ENCODE results near the gene PRCC. TPM values are rescaled to one million over a fixed set of nuclear protein-coding genes. Genes with fewer than 3 reads are reported as not detected.
A peak's percentile ranks its signal among the peaks of the same experiment; 100 is the strongest.

PRCC gene
- total and polyA plus RNA-seq, 10 donors = 39.1 to 64.6 (median 55.7) TPM

DNA sequence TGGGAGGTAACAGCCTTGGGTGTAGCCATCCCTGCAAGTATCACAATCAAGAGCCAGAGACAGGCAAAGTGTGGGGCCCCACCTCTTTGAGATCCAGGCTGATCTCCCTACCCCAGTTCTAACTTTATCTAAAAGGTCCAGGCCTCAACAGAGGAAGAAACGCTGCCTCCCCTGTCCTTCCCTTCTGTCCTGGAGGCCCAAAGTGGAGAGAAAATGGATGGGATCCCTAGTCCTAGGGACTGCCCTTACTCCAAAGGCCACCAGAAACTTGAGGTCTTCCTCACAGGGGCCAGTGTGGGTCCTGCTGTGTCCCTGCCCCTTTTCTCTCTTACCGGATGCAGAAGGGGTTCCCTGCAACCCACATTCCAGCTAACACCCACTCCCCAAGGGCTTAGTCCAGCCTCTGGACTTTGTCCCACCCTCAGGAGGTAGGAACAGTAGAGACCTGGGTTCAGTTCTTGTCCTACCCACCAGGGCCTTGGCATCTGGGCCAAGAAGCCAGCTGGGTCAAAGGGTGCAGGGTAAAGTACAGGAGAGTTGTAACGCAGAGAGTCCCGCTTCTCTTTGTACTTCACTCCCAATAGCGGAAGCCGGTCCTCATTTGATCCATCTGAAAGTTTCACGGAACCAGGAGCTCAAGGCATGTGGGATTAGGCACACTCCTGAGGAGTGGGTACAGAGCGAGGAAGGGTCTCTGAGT is 17.8 kb upstream of the PRCC start:
- H3K27me3 ChIP-seq (replicated peaks in 1 of 7) = no peaks in the 10 kb centered on the region
- H3K9me3 ChIP-seq = no peaks in the 10 kb centered on the region
- intact Hi-C loops (cut with DNase I; ENCODE audit: low total_unique reads) = no loop called here
- WGBS, 5 donors = 18 to 28% (median 21%) methylated on average over 6 to 8 of the region's 8 CpGs
- DNase-seq = no peak
- H3K27ac ChIP-seq = peak overlapping the region; percentile 87 to 97 (median 94)
- H3K4me3 ChIP-seq = peak overlapping the region; percentile 47 to 99 (median 94)
- peaks cover 0 to 11% (median 7%) of the 10 kb centered on the region in 6 donors for H3K36me3 ChIP-seq
- peaks cover 51 to 87% (median 73%) of the 10 kb centered on the region in 6 donors for H3K4me1 ChIP-seq
- no peak for TF ChIP-seq POLR2AphosphoS5 (IDR thresholded peaks at IDR 0.05)
- TF ChIP-seq, protein P1, sequence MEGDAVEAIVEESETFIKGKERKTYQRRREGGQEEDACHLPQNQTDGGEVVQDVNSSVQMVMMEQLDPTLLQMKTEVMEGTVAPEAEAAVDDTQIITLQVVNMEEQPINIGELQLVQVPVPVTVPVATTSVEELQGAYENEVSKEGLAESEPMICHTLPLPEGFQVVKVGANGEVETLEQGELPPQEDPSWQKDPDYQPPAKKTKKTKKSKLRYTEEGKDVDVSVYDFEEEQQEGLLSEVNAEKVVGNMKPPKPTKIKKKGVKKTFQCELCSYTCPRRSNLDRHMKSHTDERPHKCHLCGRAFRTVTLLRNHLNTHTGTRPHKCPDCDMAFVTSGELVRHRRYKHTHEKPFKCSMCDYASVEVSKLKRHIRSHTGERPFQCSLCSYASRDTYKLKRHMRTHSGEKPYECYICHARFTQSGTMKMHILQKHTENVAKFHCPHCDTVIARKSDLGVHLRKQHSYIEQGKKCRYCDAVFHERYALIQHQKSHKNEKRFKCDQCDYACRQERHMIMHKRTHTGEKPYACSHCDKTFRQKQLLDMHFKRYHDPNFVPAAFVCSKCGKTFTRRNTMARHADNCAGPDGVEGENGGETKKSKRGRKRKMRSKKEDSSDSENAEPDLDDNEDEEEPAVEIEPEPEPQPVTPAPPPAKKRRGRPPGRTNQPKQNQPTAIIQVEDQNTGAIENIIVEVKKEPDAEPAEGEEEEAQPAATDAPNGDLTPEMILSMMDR (IDR thresholded peaks at IDR 0.05 in 8 of 11, conservative IDR thresholded peaks at IDR 0.05 in 3 of 11) = no peak
- TF ChIP-seq POLR2A (IDR thresholded peaks at IDR 0.05) = no peak

DNA sequence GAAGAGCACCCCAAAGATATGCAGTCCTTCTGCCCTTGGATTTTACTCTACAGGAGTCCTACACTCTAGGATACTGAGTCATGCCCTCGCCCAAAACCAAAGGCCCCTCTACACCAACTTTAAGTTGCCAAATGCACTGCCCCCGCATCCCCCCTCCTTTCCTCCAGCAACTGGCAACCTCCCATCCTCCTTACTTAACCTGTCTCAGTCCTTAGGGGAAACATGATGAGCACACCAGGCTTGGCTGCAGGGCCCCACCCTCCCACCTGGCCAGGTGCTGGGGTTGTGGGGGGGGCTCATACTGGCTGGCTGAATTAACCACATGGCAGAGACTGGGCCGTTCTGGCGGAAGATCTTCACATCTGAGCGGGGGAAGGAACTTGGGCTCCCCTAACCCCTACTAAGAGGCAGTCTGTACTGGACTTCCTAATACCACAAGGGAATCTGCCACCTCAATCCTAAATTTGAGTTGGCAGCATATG is 17.1 kb upstream of the PRCC start:
- peaks cover 51 to 87% (median 69%) of the 10 kb centered on the region in 6 donors for H3K4me1 ChIP-seq
- no peak for DNase-seq
- H3K4me3 ChIP-seq = peak overlapping the region; percentile 47 to 99 (median 94)
- 0 to 2% (median 0%) methylated on average over 5 of the region's 5 CpGs for WGBS, 5 donors
- peaks cover 0 to 4% (median under 1%) of the 10 kb centered on the region in 6 donors for H3K36me3 ChIP-seq
- no peaks in the 10 kb centered on the region for H3K9me3 ChIP-seq
- intact Hi-C loops (cut with DNase I; ENCODE audit: low total_unique reads) = no loop called here
- H3K27me3 ChIP-seq (replicated peaks in 1 of 7) = no peaks in the 10 kb centered on the region
- peak overlapping the region; percentile 87 to 97 (median 94) for H3K27ac ChIP-seq
- TF ChIP-seq POLR2A (IDR thresholded peaks at IDR 0.05) (no peak), POLR2AphosphoS5 (IDR thresholded peaks at IDR 0.05) (no peak)
- TF ChIP-seq, protein P1 (IDR thresholded peaks at IDR 0.05 in 8 of 11, conservative IDR thresholded peaks at IDR 0.05 in 3 of 11) = no peak

DNA sequence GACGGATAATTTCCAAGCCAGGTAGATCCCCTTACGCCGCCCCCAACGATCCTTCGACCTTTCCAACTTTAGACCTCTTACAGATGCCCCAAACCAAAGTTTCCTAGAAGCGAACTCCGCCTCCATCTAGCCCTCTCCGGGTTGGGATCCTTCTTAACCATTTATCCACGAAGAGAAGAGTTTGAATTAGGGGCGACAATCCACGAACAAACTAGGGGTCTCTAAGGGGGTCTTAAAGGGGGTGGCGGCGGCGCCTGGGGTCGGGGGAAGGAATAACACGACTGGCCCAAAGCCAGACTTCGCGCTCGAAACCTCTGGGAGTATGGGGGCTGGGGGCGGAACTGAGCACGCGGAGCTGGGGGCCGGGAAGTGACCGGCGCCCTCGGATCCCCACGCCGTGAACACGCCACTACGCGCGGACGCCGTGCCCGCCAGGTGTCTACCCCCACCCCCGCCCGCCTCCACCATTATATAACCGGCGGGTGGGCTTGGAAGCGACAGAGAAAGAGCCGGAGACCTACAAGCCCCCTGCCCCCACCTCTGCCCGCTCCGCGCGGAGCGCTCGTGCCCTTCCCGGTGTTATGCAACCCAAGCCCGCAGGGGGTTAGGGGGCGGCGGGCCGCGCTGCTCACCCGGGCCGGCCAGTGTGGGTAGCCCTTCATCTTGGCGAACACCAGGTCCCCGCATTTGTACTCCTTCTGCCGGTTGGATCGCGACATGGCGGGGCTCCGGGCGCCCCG is 16.5 kb upstream of the PRCC start:
- WGBS, 5 donors = 0 to 1% (median 1%) methylated on average over 32 to 64 of the region's 64 CpGs
- Histone ChIP-seq H3K4me3 (peak overlapping the region; percentile 47 to 99 (median 94)), H3K27ac (peak overlapping the region; percentile 87 to 97 (median 94)), H3K4me1 (peaks cover 51 to 86% (median 62%) of the 10 kb centered on the region in 6 donors), H3K27me3 (replicated peaks in 1 of 7) (no peaks in the 10 kb centered on the region), H3K9me3 (no peaks in the 10 kb centered on the region), H3K36me3 (no peaks in the 10 kb centered on the region)
- TF ChIP-seq POLR2A (IDR thresholded peaks at IDR 0.05) = no peak
- TF ChIP-seq, protein P1 (IDR thresholded peaks at IDR 0.05 in 8 of 11, conservative IDR thresholded peaks at IDR 0.05 in 3 of 11) = peak in 5 of 11 experiments; percentile 3 to 42 (median 18)
- TF ChIP-seq POLR2AphosphoS5 (IDR thresholded peaks at IDR 0.05) = peak in 2 of 3 donors; percentile 1 to 51
- DNase-seq = peak; percentile 92
- intact Hi-C loops (cut with DNase I; ENCODE audit: low total_unique reads) = no loop called here

DNA sequence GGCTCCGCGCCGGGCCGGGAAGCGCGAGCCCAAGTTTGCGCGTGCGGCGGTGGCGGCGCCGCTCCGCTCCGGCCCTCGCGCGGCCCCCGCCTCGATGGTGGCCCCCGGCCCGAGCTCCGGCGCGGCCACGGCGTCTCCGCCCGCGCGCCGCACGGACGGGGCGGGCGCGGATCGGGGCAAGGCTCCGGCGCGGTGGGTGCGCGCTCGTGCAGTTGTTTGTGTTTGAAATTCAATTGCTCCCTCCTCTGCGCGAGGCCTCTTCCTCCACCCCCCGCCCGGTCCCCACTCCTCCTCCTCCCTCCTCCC is 15.9 kb upstream of the PRCC start, which contains the start of gene HDGF:
TSS of gene HDGF (minus strand) at position 225 of the 306 bp plus-strand sequence. CDS start 246 bp downstream, outside the sequence.
- DNase-seq = no peak
- TF ChIP-seq, protein P1 (IDR thresholded peaks at IDR 0.05 in 8 of 11, conservative IDR thresholded peaks at IDR 0.05 in 3 of 11) = peak in 1 of 11 experiments; percentile 6
- no peak for TF ChIP-seq POLR2A (IDR thresholded peaks at IDR 0.05)
- H3K27ac ChIP-seq = peak within 1 kb of the TSS; percentile 87 to 97 (median 94)
- no peaks in the 10 kb centered on the region for H3K36me3 ChIP-seq
- intact Hi-C loops (cut with DNase I; ENCODE audit: low total_unique reads) = no loop called here
- WGBS, 5 donors = 0 to 1% (median 0%) methylated on average over 11 to 48 of the region's 48 CpGs
- H3K4me1 ChIP-seq = peaks cover 46 to 81% (median 57%) of the 10 kb centered on the region in 6 donors
- H3K27me3 ChIP-seq (replicated peaks in 1 of 7) = no peaks in the 10 kb centered on the region
- H3K9me3 ChIP-seq = no peaks in the 10 kb centered on the region
- H3K4me3 ChIP-seq = peak within 1 kb of the TSS; percentile 47 to 99 (median 94)

Measured in spleen (tissue), 11 donors.